HG03558 (cell line): ENCODE data around the gene LYST.
A peak's percentile ranks its signal among the peaks of the same experiment; 100 is the strongest.
"Not testable (repeated sequence)": the region's sequence is repeated elsewhere in the genome, so short reads cannot be mapped to it uniquely, and the experiment has no call there.

Experiments
- ATAC-seq: cut with Tn5 transposase; IDR thresholded peaks from one replicate; pipeline ENCODE4 v1.9.1; 2021; ENCODE audit warnings: moderate number of reproducible peaks; ENCODE audit not compliant: unreplicated experiment; ENCODE audit errors: extremely low read depth

Gene LYST

DNA sequence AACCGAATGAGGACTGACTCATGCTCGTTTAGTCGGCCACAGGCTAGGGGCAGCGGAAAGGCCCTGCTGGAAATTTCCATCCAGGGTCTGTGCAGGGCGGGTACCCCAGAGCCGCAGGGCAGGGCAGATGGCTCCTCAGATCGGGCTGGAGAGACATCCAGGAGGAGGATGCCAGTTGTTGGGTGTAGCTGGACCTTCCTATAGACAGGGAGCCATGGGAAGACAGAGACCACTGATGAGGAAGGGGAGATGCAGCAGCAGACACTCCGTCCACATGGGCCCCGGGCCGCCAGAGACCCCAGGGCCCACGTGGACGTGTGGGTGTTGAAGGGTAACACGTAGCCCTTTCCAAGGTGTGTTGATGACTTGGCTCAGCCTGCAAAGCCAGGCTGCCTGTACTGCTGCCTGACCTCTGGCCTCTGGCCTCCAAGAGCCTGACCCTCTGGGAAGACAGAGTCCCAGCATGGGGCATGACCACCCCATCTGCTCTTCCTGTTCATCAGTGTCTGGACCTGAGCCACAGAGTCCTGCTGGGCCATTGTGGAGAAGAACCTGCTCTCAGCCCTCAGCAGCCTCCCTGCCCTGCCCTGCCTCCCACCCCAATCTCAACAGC, 221.9 kb downstream of the LYST start:
- ATAC-seq: no peak

DNA sequence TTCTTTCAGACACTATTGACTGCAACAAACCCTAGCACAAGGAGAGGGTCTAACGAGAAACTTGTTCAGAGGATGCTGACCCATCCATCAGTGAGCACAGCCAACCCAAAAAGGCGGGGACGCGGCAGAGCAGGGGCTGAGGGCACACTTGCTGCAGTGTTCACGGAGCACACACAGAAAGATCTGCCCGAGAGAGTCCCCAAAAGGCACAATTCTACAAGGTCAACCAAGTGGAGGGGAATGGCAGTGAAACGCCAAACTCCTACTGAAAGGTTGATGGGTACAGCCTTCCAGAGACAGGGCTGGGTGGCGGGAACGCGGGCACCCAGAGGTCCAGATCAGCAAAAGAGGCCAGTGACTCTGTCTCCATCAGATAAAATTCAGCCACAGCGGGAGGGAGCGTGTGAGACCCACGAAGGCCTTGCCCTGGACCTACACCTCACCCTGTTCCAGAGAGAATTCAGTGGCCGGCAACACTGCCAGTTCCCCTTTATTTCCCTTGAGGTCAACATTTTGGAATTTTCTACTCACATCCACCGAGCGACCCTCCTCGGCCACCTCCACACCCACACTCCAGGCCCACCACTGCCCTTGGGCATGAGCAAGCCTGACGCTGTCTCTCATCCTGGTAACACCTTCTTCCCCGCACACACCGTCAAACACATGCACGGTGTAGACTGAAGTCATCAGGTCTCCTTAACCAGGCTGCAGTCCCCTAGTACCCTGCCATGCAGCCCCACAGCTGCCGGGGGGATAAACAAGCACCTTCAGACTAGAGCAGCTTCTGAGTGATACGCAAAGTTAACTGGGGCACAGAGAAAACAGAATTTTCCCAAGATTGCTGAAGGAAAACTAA, 222.6 kb downstream of the LYST start:
- no peak for ATAC-seq

DNA sequence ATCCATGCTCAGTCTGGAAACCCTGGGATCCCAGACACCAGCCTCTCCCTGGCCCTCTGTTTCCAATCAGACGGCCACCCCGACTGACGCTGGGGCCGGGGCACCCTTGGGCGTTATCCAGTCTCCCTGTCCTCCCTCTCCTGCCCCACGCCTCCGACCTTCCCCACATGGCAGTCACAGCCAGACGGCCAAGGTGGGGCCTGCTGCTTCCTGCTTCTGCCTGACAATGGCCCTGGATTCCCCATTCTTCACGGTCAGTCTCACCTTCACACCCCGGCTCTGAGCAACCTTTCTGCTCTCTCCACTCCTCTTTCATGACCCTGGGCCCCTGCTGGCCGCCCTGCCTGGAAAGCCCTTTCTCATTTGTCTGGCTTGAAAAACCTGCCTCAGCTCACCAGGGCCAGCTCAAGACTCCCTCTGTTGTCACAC, 223.7 kb downstream of the LYST start:
- no peak for ATAC-seq

DNA sequence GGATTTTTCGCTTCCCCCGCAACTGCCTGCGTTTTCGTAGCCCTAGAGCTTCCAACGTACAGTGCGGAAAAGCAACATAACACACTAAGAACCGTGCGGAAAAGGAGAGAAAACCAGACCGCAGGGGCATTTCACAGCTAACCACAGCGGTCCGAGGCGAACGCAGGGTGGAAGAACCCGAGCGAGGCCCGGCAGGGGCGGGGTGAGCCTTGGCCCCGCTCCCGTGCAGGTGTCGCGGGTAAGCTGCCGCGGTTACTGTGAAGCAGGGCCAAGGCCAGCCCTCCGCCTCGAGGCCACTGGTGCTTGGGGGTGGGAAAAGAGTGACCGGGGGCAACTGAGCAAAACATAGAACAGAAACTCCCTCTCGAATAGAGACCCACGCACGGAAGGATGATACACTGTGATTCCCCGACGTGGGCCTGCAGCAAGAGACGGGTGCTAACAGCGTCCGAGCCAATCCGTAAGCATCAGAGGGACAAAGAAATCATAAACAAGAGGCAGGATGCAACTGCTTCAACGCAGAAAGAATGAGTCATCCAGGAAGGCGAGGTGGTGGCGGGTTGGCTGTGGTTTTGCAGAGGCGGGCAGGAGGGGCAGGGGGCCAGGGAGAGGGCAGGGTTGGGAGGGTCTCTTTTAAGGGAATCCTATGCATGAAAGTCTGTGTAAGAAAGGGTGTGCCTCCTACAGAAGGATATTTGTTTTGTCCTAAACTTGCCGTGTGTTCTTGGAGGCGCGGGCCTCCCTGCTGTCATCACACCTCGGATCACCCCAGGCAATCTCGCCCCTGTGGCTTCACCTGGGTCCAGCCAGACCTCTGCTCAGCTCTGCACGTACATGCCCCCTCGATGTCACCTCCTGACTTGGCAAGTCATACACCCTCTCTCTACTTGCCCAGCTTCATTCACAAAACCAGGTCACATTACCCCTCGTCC, 224.4 kb downstream of the LYST start:
- ATAC-seq: no peak

DNA sequence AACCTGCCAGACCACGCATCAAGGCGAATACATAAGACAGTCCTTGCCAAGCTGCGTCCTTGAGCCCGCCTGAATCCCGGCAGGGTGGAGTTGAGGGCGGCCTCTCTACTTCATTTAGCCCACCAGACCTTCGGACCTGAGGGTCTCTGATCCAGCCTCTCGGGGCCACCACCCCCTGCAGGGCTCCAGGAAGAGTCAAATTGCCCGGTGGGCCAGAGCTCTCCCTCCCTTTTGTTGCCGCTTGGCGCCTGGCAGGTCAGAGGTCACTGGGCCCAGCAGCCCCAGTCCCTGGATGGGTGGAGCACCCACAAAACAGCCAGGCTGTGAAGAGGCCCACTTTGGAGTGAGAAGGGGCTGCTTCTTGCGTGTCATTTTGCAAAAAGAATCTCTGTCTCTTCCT, 226.1 kb downstream of the LYST start:
- ATAC-seq: no peak

DNA sequence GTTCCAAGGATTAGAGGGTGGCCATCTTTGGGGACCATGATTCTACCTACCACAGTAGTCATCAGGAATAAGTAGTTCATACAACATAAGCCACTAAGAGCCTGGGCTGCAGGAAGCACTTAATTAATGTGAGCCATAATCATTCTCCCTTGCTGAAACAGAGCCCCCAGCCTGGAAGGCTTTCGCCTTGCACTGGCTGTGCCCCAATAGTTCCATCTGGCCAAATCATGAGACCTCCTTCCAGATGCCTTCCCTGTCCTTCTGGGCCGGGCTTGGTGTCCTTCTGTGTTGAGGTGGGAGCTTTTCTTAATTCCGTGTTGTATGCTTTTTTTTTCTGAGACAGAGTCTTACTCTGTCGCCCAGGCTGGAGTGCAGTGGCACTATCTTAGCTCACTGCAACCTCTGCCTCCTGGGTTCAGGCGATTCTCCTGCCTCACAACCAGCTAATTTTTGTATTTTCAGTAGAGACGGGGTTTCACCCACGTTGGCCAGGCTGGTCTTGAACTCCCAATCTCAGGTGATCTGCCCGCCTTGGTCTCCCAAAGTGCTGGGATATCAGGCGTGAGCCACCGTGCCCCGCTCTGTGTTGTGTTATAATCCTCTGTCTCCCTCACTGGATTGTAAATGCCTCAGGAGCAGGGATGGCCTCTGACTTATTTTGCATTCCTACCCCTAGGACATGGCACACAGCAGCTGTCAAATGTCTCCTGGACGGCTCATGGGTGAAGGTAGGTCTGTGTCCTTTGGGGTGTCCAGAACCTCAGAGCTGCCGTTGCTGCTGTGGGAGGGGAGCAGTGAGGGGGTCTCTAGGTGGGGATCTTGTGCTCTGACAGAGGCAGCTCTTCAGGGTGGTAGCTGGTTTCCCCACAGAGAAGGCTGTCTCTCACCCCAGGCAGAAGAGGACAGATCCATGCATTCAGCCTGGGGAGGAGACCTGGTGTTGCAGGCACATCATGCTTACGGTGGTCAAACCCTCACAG, 227.2 kb downstream of the LYST start:
- ATAC-seq: no peak

DNA sequence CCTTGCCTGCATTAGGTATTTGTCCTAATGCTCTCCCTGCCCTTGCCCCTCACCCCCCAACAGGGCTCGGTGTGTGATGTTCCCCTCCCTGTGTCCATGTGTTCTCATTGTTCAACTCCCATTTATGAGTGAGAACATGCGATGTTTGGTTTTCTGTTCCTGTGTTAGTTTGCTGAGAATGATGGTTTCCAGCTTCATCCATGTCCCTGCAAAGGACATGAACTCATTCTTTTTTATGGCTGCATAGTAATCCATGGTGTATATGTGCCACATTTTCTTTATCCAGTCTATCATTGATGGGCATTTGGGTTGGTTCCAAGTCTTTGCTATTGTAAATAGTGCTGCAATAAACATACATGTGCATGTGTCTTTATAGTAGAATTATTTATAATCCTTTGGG, 228.1 kb downstream of the LYST start:
- ATAC-seq: not testable (repeated sequence)

DNA sequence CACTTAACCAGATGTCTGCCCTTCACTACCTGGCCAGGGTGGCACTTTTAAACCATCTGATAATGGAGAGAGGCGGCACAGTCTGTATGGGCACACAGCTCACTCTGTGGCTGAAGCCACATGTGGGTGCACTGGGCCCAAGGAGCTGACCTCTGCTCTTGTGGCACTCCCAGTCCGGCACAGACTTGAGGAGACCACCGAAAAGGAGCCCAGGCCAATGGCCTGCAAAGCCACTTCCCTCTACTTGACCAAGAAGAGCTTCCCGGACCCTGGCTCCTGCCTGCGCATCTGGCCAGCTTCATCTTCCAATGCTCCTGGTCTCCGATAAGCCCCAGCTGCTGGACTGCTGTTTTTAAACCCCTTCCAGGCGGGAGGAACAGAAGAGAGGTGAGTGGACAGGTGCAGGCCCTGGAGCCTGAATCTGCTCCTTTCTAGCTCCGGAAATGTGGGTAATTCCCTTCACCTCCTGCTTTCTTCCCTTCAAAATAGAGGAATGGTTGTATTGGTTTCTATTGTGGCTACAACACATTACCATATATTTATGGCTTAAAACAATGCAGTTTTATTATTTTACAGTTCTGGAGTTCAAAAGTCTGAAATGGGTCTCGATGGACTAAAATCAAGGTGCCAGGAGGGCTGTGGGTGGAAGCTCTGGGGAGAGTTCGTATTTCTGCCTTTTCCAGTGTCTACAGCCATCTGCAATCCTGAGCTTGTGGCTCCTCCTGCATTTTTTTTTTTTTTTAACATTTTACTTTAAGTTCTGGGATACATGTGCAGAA, 228.8 kb downstream of the LYST start:
- ATAC-seq: no peak

DNA sequence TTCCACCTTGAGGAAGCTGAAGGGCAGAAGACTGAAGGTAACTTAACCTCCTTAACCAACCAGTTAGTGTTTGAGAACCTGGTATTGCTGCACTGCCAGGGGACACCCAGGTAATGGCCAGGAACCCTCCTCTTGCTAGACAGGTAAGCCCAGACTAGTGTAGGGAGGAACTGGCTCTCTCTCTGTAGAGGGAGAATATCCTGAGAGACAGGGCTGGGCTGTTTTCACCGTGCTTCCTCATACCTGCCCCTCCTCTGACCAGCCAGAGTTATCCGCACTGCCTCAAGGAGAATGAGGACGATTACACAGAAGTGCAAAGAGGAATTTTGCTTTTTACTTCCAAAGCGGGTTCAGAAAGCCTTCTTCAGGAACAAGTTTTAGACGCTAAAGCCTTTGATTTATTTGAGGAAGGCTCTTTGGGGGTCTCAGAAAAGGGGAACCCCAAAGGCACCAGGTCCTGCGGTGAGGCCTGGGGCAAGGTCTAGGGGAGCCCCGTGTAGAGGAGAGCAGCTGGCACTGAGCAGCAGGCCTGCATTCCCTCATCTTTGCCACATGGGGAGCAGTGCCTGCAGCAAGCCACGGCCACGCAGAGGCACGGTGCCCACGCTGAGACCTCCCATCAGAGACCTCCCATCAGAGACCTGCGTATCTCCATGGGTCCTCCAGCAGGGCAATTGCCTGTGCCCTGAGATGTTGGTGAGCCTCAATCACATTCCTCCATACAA, 230.6 kb downstream of the LYST start:
- no peak for ATAC-seq

DNA sequence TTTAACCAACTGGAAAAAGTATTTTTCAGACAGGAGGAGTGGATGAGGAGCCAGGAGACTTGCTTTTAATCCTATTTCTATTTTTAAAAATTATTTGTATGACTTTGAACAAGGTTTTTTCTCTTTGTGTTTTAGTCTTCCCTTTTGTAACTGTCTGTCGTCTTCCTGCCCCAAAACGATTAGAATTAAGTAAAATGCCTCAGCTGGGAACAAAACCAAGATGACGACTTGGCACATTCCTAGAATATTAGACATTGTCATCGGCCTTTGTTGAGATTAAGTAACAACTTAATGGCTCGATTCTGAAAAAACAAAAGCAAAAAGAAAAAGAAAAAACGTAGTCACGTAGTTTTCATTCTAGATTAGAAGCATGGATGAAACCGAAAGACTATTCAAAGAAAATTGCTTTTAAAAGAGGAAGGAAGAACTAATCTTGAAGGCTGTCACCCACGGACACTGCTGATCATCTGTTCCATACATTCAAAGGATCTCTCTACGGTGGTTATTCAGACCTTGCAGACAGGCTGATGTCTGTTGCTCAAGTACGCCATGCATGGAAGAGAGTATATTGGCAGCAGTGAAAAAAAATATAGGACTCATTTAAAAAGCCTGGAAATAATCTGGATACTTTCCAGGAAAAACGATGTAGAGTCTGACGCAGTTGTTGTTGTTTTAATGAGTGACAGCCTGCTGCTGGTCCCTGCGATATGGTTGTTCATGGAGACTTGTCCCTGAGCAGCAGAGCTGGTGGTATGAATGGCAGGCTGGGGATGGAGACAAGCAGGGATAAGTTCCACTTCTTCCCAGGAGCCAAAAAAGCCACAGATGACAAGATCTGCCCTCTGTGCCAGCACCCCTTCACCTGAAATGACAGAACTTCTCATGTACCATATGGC, 234.0 kb downstream of the LYST start:
- ATAC-seq: peak; percentile 88

DNA sequence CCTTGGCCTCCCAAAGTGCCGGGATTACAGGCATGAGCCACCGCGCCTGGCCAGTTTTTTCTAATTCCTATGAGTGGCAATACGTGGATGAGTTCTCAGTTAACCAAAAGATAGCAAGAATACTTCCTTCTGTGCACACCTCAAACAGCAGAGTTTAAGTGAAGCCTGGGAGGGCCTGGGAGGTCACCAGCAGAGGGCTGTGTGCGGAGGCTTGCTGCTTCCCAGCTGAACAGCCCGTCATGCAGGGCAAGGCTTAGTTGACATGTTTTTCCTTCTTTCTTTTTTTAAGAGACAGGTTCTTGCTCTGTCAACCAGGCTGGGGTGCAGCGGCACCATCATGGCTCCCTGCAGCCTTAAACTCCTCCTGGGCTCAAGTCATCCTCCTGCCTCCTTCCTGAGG, 234.9 kb downstream of the LYST start:
- no peak for ATAC-seq

DNA sequence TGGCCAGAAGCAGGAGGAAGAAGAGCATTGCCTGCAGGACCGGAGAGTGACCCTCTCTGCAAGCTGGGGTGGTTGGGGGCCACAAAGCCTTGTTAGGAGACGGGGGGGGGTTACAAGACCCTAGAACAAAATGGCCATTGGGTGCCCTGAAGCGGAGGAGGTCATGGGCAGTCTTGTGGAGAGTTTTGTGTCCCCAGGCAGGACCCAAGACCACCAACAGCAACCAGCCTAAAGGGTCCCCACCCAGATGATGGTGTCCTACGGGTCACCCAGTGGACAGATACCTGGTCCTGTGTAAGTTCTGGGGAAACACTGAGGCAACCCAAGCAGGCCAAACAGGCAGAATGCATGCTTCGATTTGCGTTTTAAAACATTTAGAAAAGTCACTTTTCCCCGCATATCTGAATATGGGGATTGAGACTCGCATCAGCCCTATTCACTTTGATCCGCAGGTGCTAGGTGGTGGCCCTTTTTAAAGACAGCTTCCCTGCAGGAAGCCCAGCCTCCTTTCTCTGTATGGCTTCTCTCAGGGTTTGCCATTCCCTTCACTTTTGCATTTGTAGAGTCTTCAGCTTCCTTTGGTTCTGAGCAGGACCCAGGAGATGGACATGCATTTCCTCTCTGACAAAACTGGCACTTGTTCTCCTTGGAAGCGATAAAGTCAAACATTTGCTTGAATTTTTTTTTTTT, 238.2 kb downstream of the LYST start:
- no peak for ATAC-seq

DNA sequence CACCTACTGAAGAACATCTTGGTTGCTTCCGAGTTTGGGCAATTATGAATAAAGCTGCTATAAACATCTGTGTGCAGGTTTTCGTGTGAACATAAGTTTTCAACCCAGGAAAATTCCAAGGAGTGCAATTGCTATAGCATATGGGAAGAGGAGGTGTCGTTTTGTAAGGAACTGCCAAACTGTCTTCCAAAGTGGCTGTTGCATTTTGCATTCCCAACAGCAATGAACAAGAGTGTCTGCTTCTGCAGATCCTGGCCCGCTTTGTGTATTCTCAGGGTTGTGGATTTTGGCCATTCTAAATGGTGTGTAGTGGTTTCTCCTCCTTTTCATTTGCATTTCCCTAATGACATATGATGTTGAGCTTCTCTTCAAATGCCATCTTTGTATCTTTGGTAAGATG, 240.9 kb downstream of the LYST start:
- no peak for ATAC-seq

DNA sequence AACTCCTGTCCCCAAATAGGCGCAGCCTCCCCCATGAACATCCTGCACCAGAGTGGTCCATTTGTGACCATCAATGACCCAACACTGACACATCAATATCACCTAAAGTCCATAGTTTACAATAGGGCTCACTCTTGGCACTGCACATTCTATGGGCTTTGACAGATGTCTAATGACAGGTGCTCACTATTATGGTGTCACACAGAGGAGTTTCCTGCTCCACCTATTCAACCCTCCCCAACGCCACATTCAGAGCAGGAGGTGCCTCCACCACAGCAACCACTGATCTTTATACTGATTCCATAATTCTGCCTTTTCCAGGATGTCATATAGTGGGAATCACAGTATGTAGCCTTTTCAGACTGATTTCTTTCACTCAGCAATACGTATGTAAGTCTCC, 241.4 kb downstream of the LYST start:
- no peak for ATAC-seq

DNA sequence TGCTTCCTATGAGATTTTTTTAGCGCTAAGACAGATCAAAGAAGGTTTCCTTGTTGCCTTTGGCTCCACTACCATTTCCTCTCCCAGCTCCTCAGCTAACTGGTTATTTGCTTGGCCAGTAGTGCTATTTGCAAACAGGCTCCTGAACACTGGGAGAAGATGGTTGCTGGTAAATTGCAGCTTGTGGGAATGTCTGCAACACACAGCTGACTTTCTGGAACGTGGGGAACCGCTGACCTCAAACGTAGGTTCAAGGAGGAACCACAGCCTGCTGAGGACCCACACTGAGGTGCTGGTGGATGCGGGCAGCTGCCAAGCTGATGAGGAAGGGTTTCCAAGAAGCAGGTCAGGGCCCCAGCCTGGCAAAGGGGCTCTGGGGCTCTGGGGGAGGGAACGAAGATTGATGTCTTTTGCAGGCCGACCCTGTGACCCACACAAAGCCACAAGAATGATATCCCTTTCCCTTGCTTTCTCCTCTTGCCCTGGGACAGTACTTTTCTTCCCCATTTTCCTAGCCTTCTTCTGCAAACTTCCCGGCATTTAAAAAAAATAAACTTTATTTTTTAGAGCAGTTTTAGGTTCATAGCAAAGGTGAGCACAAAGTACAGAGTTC, 241.9 kb downstream of the LYST start:
- ATAC-seq: no peak
